ENCODE results near the gene ARSJ. TPM values are rescaled to one million over a fixed set of nuclear protein-coding genes. Genes with fewer than 3 reads are reported as not detected.
A peak's percentile ranks its signal among the peaks of the same experiment; 100 is the strongest.

ARSJ gene
- total and polyA plus RNA-seq, 2 experiments from 2014 or later = 0.30 TPM; not detected in 1

- Histone ChIP-seq H3K27me3 (peaks cover 59% of the 10 kb centered on the region), H3K9me3 (ENCODE audit: low read depth) (no peaks in the 10 kb centered on the region), H3K4me1 (ENCODE audit: low read depth) (no peaks in the 10 kb centered on the region), H3K27ac (no peak overlapping the region), H3K36me3 (no peaks in the 10 kb centered on the region), H3K4me3 (no peak overlapping the region)
- no peak for DNase-seq (ENCODE audit: low read depth in 1 of 2, low spot score in 1 of 2)
- no peak for TF ChIP-seq CTCF (IDR thresholded peaks at IDR 0.05; ENCODE audit: low read depth, low read length)
These were observed 2.1 kb upstream of the ARSJ start for GRCh38 chr4:113981591-113981990.

GRCh38 chr4:113979905-113980615, 613 bp upstream of the ARSJ start:
- Histone ChIP-seq H3K27me3 (peaks cover 69% of the 10 kb centered on the region), H3K4me3 (peak overlapping the region; percentile 41), H3K27ac (no peak overlapping the region), H3K4me1 (ENCODE audit: low read depth) (no peaks in the 10 kb centered on the region), H3K36me3 (no peaks in the 10 kb centered on the region), H3K9me3 (ENCODE audit: low read depth) (no peaks in the 10 kb centered on the region)
- DNase-seq (ENCODE audit: low read depth in 1 of 2, low spot score in 1 of 2) = peak in 1 of 2 donors; percentile 54
- TF ChIP-seq CTCF (IDR thresholded peaks at IDR 0.05; ENCODE audit: low read depth, low read length) = no peak

- Histone ChIP-seq H3K27ac (no peak overlapping the region), H3K27me3 (peaks cover 69% of the 10 kb centered on the region), H3K4me1 (ENCODE audit: low read depth) (no peaks in the 10 kb centered on the region), H3K9me3 (ENCODE audit: low read depth) (no peaks in the 10 kb centered on the region), H3K36me3 (no peaks in the 10 kb centered on the region), H3K4me3 (peak overlapping the region; percentile 41)
- no peak for TF ChIP-seq CTCF (IDR thresholded peaks at IDR 0.05; ENCODE audit: low read depth, low read length)
- peak in 1 of 2 donors; percentile 25 for DNase-seq (ENCODE audit: low read depth in 1 of 2, low spot score in 1 of 2)
These were observed 793 bp downstream of the ARSJ start for GRCh38 chr4:113978561-113979147.

- TF ChIP-seq CTCF (IDR thresholded peaks at IDR 0.05; ENCODE audit: low read depth, low read length) = no peak
- H3K27ac ChIP-seq = no peak overlapping the region
- no peak for DNase-seq (ENCODE audit: low read depth in 1 of 2, low spot score in 1 of 2)
These were observed 1.3 kb downstream of the ARSJ start for GRCh38 chr4:113978105-113978504.

GRCh38 chr4:113977526-113977855, 2.0 kb downstream of the ARSJ start:
- peak in 1 of 2 donors; percentile 18 for DNase-seq (ENCODE audit: low read depth in 1 of 2, low spot score in 1 of 2)
- no peaks in the 10 kb centered on the region for H3K36me3 ChIP-seq
- no peaks in the 10 kb centered on the region for H3K4me1 ChIP-seq (ENCODE audit: low read depth)
- H3K27ac ChIP-seq = no peak overlapping the region
- TF ChIP-seq CTCF (IDR thresholded peaks at IDR 0.05; ENCODE audit: low read depth, low read length) = no peak
- peaks cover 67% of the 10 kb centered on the region for H3K27me3 ChIP-seq
- H3K4me3 ChIP-seq = no peak overlapping the region
- H3K9me3 ChIP-seq (ENCODE audit: low read depth) = no peaks in the 10 kb centered on the region

More at GRCh38 chr4:113978105-113978504, 1.3 kb downstream of the ARSJ start:
- H3K9me3 ChIP-seq (ENCODE audit: low read depth) = no peaks in the 10 kb centered on the region
- no peaks in the 10 kb centered on the region for H3K36me3 ChIP-seq
- no peak overlapping the region for H3K4me3 ChIP-seq
- H3K27me3 ChIP-seq = peaks cover 69% of the 10 kb centered on the region
- no peaks in the 10 kb centered on the region for H3K4me1 ChIP-seq (ENCODE audit: low read depth)
